T-helper 1 cell treated with Interleukin-12 subunit alpha and Interleukin-12 subunit beta and Interleukin-4 antibody, amounts not matched to agents 30 ng/mL and 1 ng/mL, for 36 hours (primary cell): ENCODE results near the gene PRR18. TPM values are rescaled to one million over a fixed set of nuclear protein-coding genes. Genes with fewer than 3 reads are reported as not detected.

ENCODE experiments used
- intact Hi-C: fragments of 100-400 bp; cut with micrococcal nuclease; formaldehyde crosslinking; loops from one replicate; pipeline ENCODE4 v1.15.1; 2024
- total RNA-seq: library from RNA; stranded (reverse); gene quantifications from 2 replicates; pipeline ENCODE4 v1.2.3, GENCODE V29; 2022

Gene PRR18
- total RNA-seq, 1 donor from 2014 or later: not detected

GRCh38 chr6:166307082-166308032 is 835 bp downstream of the PRR18 start:
- intact Hi-C loops: no loop called here

- intact Hi-C loops: no loop called here
These were observed 1.7 kb downstream of the PRR18 start for GRCh38 chr6:166306378-166307081.

GRCh38 chr6:166305562-166306117 is 2.6 kb downstream of the PRR18 start:
- intact Hi-C loops: no loop called here

GRCh38 chr6:166304106-166304505 is 4.1 kb downstream of the PRR18 start:
- intact Hi-C loops: no loop called here

- intact Hi-C loops: no loop called here
These were observed 6.3 kb downstream of the PRR18 start for GRCh38 chr6:166301611-166302529.

GRCh38 chr6:166300357-166300987 is 7.7 kb downstream of the PRR18 start:
- intact Hi-C loops: no loop called here

GRCh38 chr6:166297606-166298005 is 10.6 kb downstream of the PRR18 start:
- intact Hi-C loops: no loop called here

GRCh38 chr6:166296035-166296883 is 11.9 kb downstream of the PRR18 start:
- intact Hi-C loops: no loop called here

GRCh38 chr6:166293731-166294584 is 14.2 kb downstream of the PRR18 start:
- intact Hi-C loops: loop anchor here (5.0 kb wide), 1 partner anchor 108 kb away; no protein-coding TSS in a partner anchor

- intact Hi-C loops: loop anchor here (5.0 kb wide), 2 partner anchors 113 to 262 kb away; no protein-coding TSS in a partner anchor
These were observed 18.8 kb downstream of the PRR18 start for GRCh38 chr6:166289207-166290060.

- intact Hi-C loops: loop anchor here (5.0 kb wide), 1 partner anchor 260 kb away; no protein-coding TSS in a partner anchor
These were observed 21.3 kb downstream of the PRR18 start for GRCh38 chr6:166286839-166287271.

- intact Hi-C loops: loop anchor here (5.0 kb wide), 1 partner anchor 258 kb away; no protein-coding TSS in a partner anchor
These were observed 23.0 kb downstream of the PRR18 start for GRCh38 chr6:166285233-166285632.

- intact Hi-C loops: loop anchor here (5.0 kb wide), 1 partner anchor 257 kb away; no protein-coding TSS in a partner anchor
These were observed 23.6 kb downstream of the PRR18 start for GRCh38 chr6:166284640-166285039.

GRCh38 chr6:166282394-166283032 is 25.7 kb downstream of the PRR18 start:
- intact Hi-C loops: no loop called here

GRCh38 chr6:166281104-166281503 is 27.1 kb downstream of the PRR18 start:
- intact Hi-C loops: no loop called here

GRCh38 chr6:166279393-166279679 is 28.9 kb downstream of the PRR18 start:
- intact Hi-C loops: loop anchor here (5.0 to 10.0 kb wide), 4 partner anchors 53 to 1095 kb away; partner anchors contain the start of gene RPS6KA2
